ENCODE data around the gene ADCY1.

Gene ADCY1

GRCh38 chr7:45689011-45689796 lies 115.0 kb downstream of the ADCY1 start:
- peak; percentile 31 for DNase-seq (ENCODE audit: low read depth, low spot score)
- CTCF ChIA-PET, result no interaction called here

GRCh38 chr7:45689797-45690761 lies 115.9 kb downstream of the ADCY1 start:
- DNase-seq (ENCODE audit: low read depth, low spot score), result no peak
- H3K4me3 ChIP-seq (ENCODE audit: low read depth, low read length), result no peak overlapping the region
- ChIA-PET CTCF (no interaction called here), POLR2A (no interaction called here)
- TF ChIP-seq, protein P1, sequence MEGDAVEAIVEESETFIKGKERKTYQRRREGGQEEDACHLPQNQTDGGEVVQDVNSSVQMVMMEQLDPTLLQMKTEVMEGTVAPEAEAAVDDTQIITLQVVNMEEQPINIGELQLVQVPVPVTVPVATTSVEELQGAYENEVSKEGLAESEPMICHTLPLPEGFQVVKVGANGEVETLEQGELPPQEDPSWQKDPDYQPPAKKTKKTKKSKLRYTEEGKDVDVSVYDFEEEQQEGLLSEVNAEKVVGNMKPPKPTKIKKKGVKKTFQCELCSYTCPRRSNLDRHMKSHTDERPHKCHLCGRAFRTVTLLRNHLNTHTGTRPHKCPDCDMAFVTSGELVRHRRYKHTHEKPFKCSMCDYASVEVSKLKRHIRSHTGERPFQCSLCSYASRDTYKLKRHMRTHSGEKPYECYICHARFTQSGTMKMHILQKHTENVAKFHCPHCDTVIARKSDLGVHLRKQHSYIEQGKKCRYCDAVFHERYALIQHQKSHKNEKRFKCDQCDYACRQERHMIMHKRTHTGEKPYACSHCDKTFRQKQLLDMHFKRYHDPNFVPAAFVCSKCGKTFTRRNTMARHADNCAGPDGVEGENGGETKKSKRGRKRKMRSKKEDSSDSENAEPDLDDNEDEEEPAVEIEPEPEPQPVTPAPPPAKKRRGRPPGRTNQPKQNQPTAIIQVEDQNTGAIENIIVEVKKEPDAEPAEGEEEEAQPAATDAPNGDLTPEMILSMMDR (IDR thresholded peaks at IDR 0.05; ENCODE audit: insufficient read depth, low read length, missing control alignments), result no peak

More at GRCh38 chr7:45689011-45689796, 115.0 kb downstream of the ADCY1 start:
- POLR2A ChIA-PET, result no interaction called here
- TF ChIP-seq, protein P1 (IDR thresholded peaks at IDR 0.05; ENCODE audit: insufficient read depth, low read length, missing control alignments), result no peak
- no peak overlapping the region for H3K4me3 ChIP-seq (ENCODE audit: low read depth, low read length)

DNA sequence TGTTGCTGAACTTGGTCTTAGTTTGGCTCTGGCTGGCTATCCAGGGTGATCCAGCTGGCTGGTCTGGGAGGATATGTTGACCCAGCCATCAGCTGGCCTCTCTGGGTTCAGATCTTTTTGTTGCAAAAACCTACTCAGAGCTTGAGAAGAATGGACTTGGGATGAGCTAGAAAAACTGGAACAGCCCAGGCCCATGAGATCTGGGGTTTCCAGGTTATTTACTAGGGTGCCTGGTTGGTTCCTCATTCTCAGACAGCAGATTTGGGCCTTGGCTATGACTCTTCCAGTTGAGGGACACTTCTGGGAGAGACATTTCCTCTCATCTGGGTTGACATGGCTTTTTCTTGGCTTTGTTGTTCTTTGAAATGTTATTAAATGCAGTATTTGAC lies 116.6 kb downstream of the ADCY1 start:
- DNase-seq (ENCODE audit: low read depth, low spot score), result no peak
- ChIA-PET POLR2A (no interaction called here), CTCF (no interaction called here)
- TF ChIP-seq, protein P1 (IDR thresholded peaks at IDR 0.05; ENCODE audit: insufficient read depth, low read length, missing control alignments), result no peak
- H3K4me3 ChIP-seq (ENCODE audit: low read depth, low read length), result no peak overlapping the region

- POLR2A ChIA-PET, result no interaction called here
- TF ChIP-seq, protein P1 (IDR thresholded peaks at IDR 0.05; ENCODE audit: insufficient read depth, low read length, missing control alignments), result no peak
- CTCF ChIA-PET, result no interaction called here
- no peak for DNase-seq (ENCODE audit: low read depth, low spot score)
- no peak overlapping the region for H3K4me3 ChIP-seq (ENCODE audit: low read depth, low read length)
Observed at GRCh38 chr7:45691155-45691656, 117.0 kb downstream of the ADCY1 start.

DNA sequence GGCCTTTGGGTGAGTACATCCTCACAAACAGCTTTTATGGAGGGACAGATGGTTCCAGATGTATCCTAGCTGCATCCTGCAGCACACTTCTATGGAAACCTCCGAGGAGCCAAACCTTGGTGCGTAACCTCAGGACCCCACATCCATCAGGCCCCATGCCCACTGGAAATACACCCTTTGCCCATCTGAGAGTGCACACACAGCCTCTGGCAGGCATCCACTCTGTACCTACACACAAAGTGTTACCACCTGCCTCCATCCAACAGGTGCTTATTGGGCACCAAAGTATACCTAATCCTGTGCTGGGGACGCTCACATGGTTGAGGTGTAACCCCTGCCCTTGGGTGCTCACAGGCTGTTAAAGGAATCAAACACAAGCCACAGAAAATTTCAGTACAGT lies 117.9 kb downstream of the ADCY1 start:
- TF ChIP-seq, protein P1 (IDR thresholded peaks at IDR 0.05; ENCODE audit: insufficient read depth, low read length, missing control alignments), result no peak
- no peak overlapping the region for H3K4me3 ChIP-seq (ENCODE audit: low read depth, low read length)
- POLR2A ChIA-PET, result no interaction called here
- DNase-seq (ENCODE audit: low read depth, low spot score), result no peak
- CTCF ChIA-PET, result no interaction called here

Measured in AG04449 (cell line).